Endothelial cell of umbilical vein (primary cell): Measurements from ENCODE around the gene TPCN1.

ENCODE experiments used
- CTCF ChIP-seq, 2 donors: IDR thresholded peaks; 1 replicate in 1 of 2; 2 replicates in 1 of 2; pipeline ENCODE4 v1.5.1; 2011; ENCODE audit warnings: low read length in 2 of 2, mild to moderate bottlenecking in 2 of 2, moderate library complexity in 2 of 2, control low read depth in 1 of 2, inconsistent platforms in 1 of 2, low read depth in 1 of 2; ENCODE audit not compliant: insufficient read depth in 1 of 2; ENCODE audit errors: extremely low read depth in 1 of 2
- EZH2 ChIP-seq: IDR thresholded peaks from 2 replicates; pipeline ENCODE4 v1.6.1; 2012; ENCODE audit warnings: borderline replicate concordance, low read depth, mild to moderate bottlenecking, moderate library complexity, low read length, inconsistent platforms; ENCODE audit not compliant: severe bottlenecking
- FOS ChIP-seq: IDR thresholded peaks from 2 replicates; pipeline ENCODE4 v1.6.1; 2011; ENCODE audit warnings: mild to moderate bottlenecking, low read length, moderate library complexity, borderline replicate concordance; ENCODE audit not compliant: insufficient read depth
- MAX ChIP-seq: IDR thresholded peaks from 2 replicates; pipeline ENCODE4 v1.6.1; 2011; ENCODE audit not compliant: insufficient read depth, insufficient read length
- MYC ChIP-seq: IDR thresholded peaks from one replicate; pipeline ENCODE4 v1.6.1; 2011; ENCODE audit warnings: mild to moderate bottlenecking, low read depth, low read length
- POLR2A ChIP-seq: IDR thresholded peaks from 2 replicates; pipeline ENCODE4 v1.6.1; 2012; ENCODE audit warnings: low read depth, mild to moderate bottlenecking, control low read depth, low read length
- POLR2AphosphoS5 ChIP-seq: IDR thresholded peaks from 2 replicates; pipeline ENCODE4 v1.6.1; 2012; ENCODE audit warnings: low read depth, mild to moderate bottlenecking, control low read depth, low read length, moderate library complexity; ENCODE audit not compliant: insufficient read depth

DNA sequence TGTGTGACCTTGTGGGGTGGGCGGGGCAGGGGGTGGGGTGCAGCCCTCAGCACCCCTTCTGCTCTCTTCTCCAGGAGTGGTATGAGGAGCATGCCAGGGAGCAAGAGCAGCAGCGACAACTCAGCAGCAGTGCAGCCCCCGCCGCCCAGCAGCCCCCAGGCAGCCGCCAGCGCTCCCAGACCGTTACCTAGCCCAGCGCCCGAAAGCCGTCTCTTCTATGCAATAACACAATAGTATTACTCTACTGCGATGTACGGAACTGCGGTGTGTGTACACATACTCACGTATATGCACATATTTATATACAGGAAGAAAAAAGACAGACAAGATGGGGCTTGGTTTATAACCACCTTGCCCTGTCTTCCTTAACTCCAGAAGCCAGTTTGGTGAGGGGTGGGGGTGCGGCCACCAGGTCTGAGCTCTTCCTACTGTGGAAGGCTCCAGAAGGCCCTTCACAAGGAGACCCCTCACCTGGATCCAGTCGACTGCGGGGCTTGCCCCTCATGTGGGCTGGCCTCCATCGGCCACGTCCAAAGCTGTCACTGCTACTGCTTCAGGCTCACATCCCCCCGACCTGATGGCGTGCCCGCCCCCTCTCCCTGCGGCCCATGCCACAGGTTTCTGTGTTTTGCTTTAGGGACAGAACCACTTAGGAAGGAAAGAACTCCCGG is 74.8 kb downstream of the TPCN1 start:
- TF ChIP-seq CTCF (IDR thresholded peaks at IDR 0.05; ENCODE audit: extremely low read depth in 1 of 2, insufficient read depth in 1 of 2, low read depth in 1 of 2, low read length in 2 of 2) = no peak
- no peak for TF ChIP-seq MAX
- TF ChIP-seq FOS = no peak
- TF ChIP-seq POLR2A = no peak
- no peak for TF ChIP-seq POLR2AphosphoS5
- TF ChIP-seq MYC = no peak
- no peak for TF ChIP-seq EZH2
